A673 (cell line): ENCODE data around the gene AGRP. TPM values are rescaled to one million over a fixed set of nuclear protein-coding genes. Genes with fewer than 3 reads are reported as not detected.

Experiments
- BruUV-seq: library from RNA; stranded (reverse); fragments of 400-500 nt; replicated peaks from 2 replicates; lab custom pipeline; 2021; lab: Mats Ljungman, UMichigan
- CTCF ChIA-PET: fragments of 300-600 bp; sonication (Branson Sonifier 250); formaldehyde crosslinking; loops from one replicate; lab custom pipeline; 2022; ENCODE audit warnings: antibody characterized with exemption; lab: Charles Lee
- POLR2A ChIA-PET: fragments of 300-600 bp; sonication (Branson Sonifier 250); formaldehyde crosslinking; loops from one replicate; lab custom pipeline; 2022; ENCODE audit warnings: antibody characterized with exemption; ENCODE audit not compliant: low non-redundant PET; lab: Charles Lee
- DNase-seq: peaks from one replicate; pipeline ENCODE4 v3.0.0-alpha.2; 2015; ENCODE audit warnings: low spot score
- H3K27ac ChIP-seq: fragments of 200-600 bp; sonication (generic); 2 replicates; pipeline ENCODE4 v1.5.1; 2016; ENCODE audit warnings: mixed run types, low read depth, mild to moderate bottlenecking, mixed read lengths, antibody characterized with exemption, low read length; ENCODE audit not compliant: poor library complexity, severe bottlenecking
- H3K27me3 ChIP-seq: fragments of 200-600 bp; sonication (generic); replicated peaks from 2 replicates; pipeline ENCODE4 v1.6.1; 2017; ENCODE audit warnings: mixed run types, low read depth, mild to moderate bottlenecking, mixed read lengths, antibody characterized with exemption, low read length; ENCODE audit not compliant: insufficient read depth, poor library complexity
- H3K36me3 ChIP-seq: fragments of 200-600 bp; sonication (generic); 2 replicates; pipeline ENCODE4 v1.6.1; 2016; ENCODE audit warnings: mixed run types, mild to moderate bottlenecking, mixed read lengths, antibody characterized with exemption, low read length; ENCODE audit not compliant: insufficient read depth, poor library complexity, severe bottlenecking
- H3K4me1 ChIP-seq: fragments of 200-600 bp; sonication (generic); 2 replicates; pipeline ENCODE4 v1.6.1; 2017; ENCODE audit warnings: mixed run types, mild to moderate bottlenecking, mixed read lengths, antibody characterized with exemption, low read length; ENCODE audit not compliant: insufficient read depth, poor library complexity, severe bottlenecking
- H3K4me3 ChIP-seq: fragments of 200-600 bp; sonication (generic); 2 replicates; pipeline ENCODE4 v1.5.1; 2016; ENCODE audit warnings: low read depth, mixed run types, mild to moderate bottlenecking, mixed read lengths, low read length; ENCODE audit not compliant: poor library complexity, severe bottlenecking
- H3K9me3 ChIP-seq: fragments of 200-600 bp; sonication (generic); 2 replicates; pipeline ENCODE4 v1.6.1; 2016; ENCODE audit warnings: mixed run types, low read depth, mild to moderate bottlenecking, mixed read lengths, antibody characterized with exemption, low read length; ENCODE audit not compliant: poor library complexity, severe bottlenecking
- CTCF ChIP-seq: fragments of 300-800, 200-600 bp; sonication (generic); conservative IDR thresholded peaks from 2 replicates; pipeline ENCODE4 v1.5.1; 2017; ENCODE audit warnings: low read depth, mild to moderate bottlenecking, antibody characterized with exemption, low read length, moderate library complexity, mixed read lengths
- EZH2 ChIP-seq: fragments of 200-600 bp; sonication (generic); IDR thresholded peaks from 2 replicates; pipeline ENCODE4 v1.6.1; 2017; ENCODE audit warnings: borderline replicate concordance, low read depth, mild to moderate bottlenecking, mixed read lengths, antibody characterized with exemption, low read length; ENCODE audit not compliant: poor library complexity, severe bottlenecking
- intact Hi-C: fragments of 100-400 bp; cut with micrococcal nuclease; formaldehyde crosslinking; loops from one replicate; pipeline ENCODE4 v1.10.0; 2022; ENCODE audit not compliant: unreplicated experiment
- total RNA-seq: library from RNA; stranded (reverse); gene quantifications from 2 replicates; pipeline ENCODE4 v1.2.3, GENCODE V29; 2021

Gene AGRP
- total RNA-seq, 1 experiment from 2014 or later: not detected

DNA sequence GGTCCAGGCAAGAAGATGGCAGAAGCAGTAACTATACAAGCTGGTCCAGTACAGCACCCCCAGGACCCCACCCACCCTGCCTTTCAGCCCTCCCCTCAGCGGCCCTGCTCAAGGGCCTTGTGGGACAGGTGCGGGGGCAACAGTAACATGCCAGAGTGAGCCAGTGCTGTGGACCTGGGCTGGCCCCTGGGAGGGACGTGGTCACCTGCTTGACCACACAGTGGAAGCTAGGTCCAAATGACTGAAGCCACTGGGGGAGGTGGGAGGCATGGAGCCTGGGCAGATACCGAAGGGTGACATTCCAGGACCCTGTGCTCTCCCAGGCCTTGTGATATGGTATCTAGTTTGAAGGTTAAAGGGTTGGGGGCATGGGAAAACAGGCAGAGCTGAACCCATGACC, 19.7 kb downstream of the AGRP start:
- peaks cover 7% of the 10 kb centered on the region for H3K4me1 ChIP-seq
- no peaks in the 10 kb centered on the region for H3K27me3 ChIP-seq
- ChIA-PET CTCF (interaction anchor here (0.7 kb wide), 1 partner anchor 34 kb away, joined by 3 read pairs; no protein-coding TSS in a partner anchor), POLR2A (no interaction called here)
- no peaks in the 10 kb centered on the region for H3K9me3 ChIP-seq
- H3K27ac ChIP-seq: no peak overlapping the region
- H3K36me3 ChIP-seq: no peaks in the 10 kb centered on the region
- no TSS peak for BruUV-seq
- intact Hi-C loops: no loop called here
- no peak for TF ChIP-seq EZH2
- no peak for TF ChIP-seq CTCF
- H3K4me3 ChIP-seq: no peak overlapping the region
- DNase-seq: no peak

DNA sequence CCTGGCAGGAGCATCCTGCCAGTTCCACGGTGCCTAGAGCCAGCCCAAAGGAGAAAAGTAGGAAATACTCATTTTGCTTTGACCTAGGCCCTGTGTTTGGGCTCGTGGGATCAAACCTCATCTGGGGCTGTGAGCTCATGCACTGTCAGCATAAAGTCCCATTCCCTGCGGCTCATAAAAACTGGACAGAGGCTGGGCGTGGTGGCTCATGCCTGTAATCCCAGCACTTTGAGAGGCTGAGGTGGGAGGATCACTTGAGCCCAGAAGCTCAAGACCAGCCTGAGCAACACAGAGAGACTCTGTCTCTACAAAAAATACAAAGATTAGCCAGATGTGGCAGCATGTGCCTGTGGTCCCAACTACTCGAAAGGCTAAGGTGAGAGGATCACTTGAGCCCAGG, 20.3 kb downstream of the AGRP start:
- Histone ChIP-seq H3K36me3 (no peaks in the 10 kb centered on the region), H3K4me1 (peaks cover 7% of the 10 kb centered on the region), H3K27ac (no peak overlapping the region), H3K27me3 (no peaks in the 10 kb centered on the region), H3K4me3 (no peak overlapping the region), H3K9me3 (no peaks in the 10 kb centered on the region)
- TF ChIP-seq CTCF: no peak
- TF ChIP-seq EZH2: no peak
- ChIA-PET POLR2A (no interaction called here), CTCF (no interaction called here)
- intact Hi-C loops: no loop called here
- BruUV-seq: no TSS peak
- no peak for DNase-seq

- BruUV-seq: no TSS peak
- Histone ChIP-seq H3K4me1 (peaks cover 7% of the 10 kb centered on the region), H3K36me3 (no peaks in the 10 kb centered on the region), H3K27me3 (no peaks in the 10 kb centered on the region), H3K27ac (no peak overlapping the region), H3K9me3 (no peaks in the 10 kb centered on the region), H3K4me3 (no peak overlapping the region)
- TF ChIP-seq EZH2 (no peak), CTCF (no peak)
- ChIA-PET POLR2A (no interaction called here), CTCF (interaction anchor here (0.6 kb wide), 1 partner anchor 422 kb away, joined by 4 read pairs; no protein-coding TSS in a partner anchor)
- DNase-seq: no peak
- intact Hi-C loops: no loop called here
Observed at GRCh38 chr16:67462279-67462655, 21.1 kb downstream of the AGRP start.
